Activated T-helper 9 cell treated with anti-CD3 and anti-CD28 coated beads, Interleukin-2, amount 50 U/mL, for 16 hours (primary cell): ENCODE measurements around the gene XKR8.
"Not testable (repeated sequence)": the region's sequence is repeated elsewhere in the genome, so short reads cannot be mapped to it uniquely, and the experiment has no call there.

Experiments used
- DNase-seq: peaks from one replicate; pipeline ENCODE4 v3.0.0-alpha.2; 2020; ENCODE audit warnings: low read depth

The XKR8 gene

GRCh38 chr1:27990920-27991537 lies 31.3 kb downstream of the XKR8 start:
- no peak for DNase-seq

GRCh38 chr1:27992276-27992675 lies 32.5 kb downstream of the XKR8 start:
- peak; percentile 8 for DNase-seq

- no peak for DNase-seq
These were observed 33.5 kb downstream of the XKR8 start for GRCh38 chr1:27993241-27993640.

GRCh38 chr1:27994060-27994459 lies 34.3 kb downstream of the XKR8 start:
- DNase-seq, result no peak

- DNase-seq, result not testable (repeated sequence)
These were observed 34.8 kb downstream of the XKR8 start for GRCh38 chr1:27994526-27994925.

DNA sequence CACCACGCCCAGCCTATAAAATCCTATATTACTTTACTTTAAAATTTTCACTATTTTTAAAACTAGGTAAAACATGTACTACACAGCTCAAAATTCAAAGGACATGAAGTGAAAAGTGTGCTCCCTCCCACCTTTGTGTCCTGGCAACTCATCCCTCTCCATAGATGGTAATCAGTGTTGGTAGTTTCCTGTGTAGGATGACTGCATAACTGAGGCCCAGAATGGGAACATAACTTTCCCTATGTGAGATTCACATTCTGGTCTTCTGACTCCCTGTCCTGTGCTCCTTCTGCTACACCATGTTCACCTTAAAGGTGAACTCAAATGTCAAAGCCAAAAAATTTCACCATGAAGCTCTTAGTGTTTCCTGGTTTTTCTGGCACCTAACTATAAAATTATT lies 39.3 kb downstream of the XKR8 start:
- DNase-seq, result no peak

GRCh38 chr1:28002600-28002999 lies 42.8 kb downstream of the XKR8 start:
- DNase-seq, result no peak

DNA sequence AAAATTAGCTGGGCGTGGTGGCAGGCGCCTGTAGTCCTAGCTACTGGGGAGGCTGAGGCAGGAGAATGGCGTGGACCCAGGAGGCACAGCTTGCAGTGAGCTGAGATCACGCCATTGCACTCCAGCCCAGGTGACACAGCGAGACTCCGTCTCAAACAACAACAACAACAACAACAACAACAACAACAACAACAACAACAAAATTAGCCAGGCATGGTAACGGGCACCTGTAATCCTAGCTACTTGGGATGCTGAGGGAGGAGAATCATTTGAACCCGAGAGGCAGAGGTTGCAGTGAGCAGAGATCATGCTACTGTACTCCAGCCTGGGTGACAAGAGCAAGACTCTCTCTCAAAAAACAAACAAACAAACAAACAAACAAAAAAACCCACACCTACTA lies 43.3 kb downstream of the XKR8 start:
- DNase-seq, result not testable (repeated sequence)

GRCh38 chr1:28010969-28011368 lies 51.2 kb downstream of the XKR8 start:
- no peak for DNase-seq
